ENCODE data around the gene C1QTNF7. TPM values are rescaled to one million over a fixed set of nuclear protein-coding genes. Genes with fewer than 3 reads are reported as not detected.

Gene C1QTNF7
- total and polyA plus RNA-seq, 2 donors: 0.61 to 0.94 TPM

- no peak overlapping the region for H3K4me3 ChIP-seq (ENCODE audit: low read length in 2 of 2)
Measured at GRCh38 chr4:15459706-15460105, 31.9 kb downstream of the C1QTNF7 start.

GRCh38 chr4:15466596-15466995 is 38.8 kb downstream of the C1QTNF7 start:
- Histone ChIP-seq H3K9me3 (ENCODE audit: control insufficient read depth in 2 of 2, insufficient read depth in 1 of 2, low read length in 1 of 2) (no peaks in the 10 kb centered on the region), H3K27ac (ENCODE audit: low read depth in 1 of 2, low read length in 1 of 2) (no peak overlapping the region), H3K36me3 (ENCODE audit: control insufficient read depth in 2 of 2, insufficient read depth in 2 of 2, low read length in 1 of 2) (no peaks in the 10 kb centered on the region), H3K4me1 (ENCODE audit: control insufficient read depth in 2 of 2, insufficient read depth in 2 of 2, low read length in 2 of 2) (peaks cover 0 to 7% of the 10 kb centered on the region in 2 donors), H3K4me3 (ENCODE audit: low read length in 2 of 2) (no peak overlapping the region), H3K27me3 (ENCODE audit: control insufficient read depth in 2 of 2, insufficient read depth in 1 of 2, low read length in 1 of 2) (no peaks in the 10 kb centered on the region)
- no peak for DNase-seq (ENCODE audit: low read depth in 6 of 9, low spot score in 9 of 9)
- 97% methylated on average over 1 of the region's 1 CpG for WGBS

More at GRCh38 chr4:15459706-15460105, 31.9 kb downstream of the C1QTNF7 start:
- H3K27me3 ChIP-seq (ENCODE audit: control insufficient read depth in 2 of 2, insufficient read depth in 1 of 2, low read length in 1 of 2): no peaks in the 10 kb centered on the region
- no peaks in the 10 kb centered on the region for H3K36me3 ChIP-seq (ENCODE audit: control insufficient read depth in 2 of 2, insufficient read depth in 2 of 2, low read length in 1 of 2)
- H3K9me3 ChIP-seq (ENCODE audit: control insufficient read depth in 2 of 2, insufficient read depth in 1 of 2, low read length in 1 of 2): no peaks in the 10 kb centered on the region
- H3K4me1 ChIP-seq (ENCODE audit: control insufficient read depth in 2 of 2, insufficient read depth in 2 of 2, low read length in 2 of 2): peaks cover 0 to 4% of the 10 kb centered on the region in 2 donors
- DNase-seq (ENCODE audit: low read depth in 6 of 9, low spot score in 9 of 9): no peak
- no peak overlapping the region for H3K27ac ChIP-seq (ENCODE audit: low read depth in 1 of 2, low read length in 1 of 2)

DNA sequence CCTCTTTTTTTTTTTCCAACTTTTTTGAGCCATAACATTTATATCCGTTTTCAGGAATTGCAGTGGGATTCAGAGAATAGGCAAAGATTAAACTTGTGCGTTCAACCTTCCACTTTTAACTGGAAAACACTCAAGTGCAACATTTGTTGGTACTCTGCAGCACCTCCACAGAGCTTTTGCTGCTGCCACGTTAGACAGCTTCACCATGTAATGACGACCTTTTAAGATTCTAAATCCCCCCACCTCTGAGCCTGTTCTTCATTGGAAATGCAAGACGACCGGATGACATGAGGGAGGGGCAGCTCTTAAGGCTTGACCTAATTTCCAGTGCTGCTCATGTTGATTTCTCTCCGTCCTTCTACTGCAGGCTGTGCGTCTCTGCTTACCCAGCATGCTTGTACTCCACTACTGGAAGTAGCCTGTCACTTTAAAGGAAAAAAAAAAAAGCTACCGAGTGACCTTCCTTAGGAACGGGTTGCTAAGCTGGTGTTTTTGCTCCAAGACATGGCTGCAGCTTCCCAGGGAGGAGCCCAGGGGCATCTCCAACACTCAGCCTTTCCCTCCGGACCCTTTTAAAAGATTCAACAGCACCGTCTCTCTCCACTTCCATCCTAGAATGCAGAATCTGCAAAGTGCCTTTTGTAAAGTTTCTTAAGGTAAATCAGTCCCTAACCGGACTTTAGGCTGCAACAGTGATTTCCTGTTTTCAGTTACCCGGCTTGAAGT is 41.7 kb downstream of the C1QTNF7 start, which contains the start of gene CC2D2A:
Gene CC2D2A (plus strand): TSS at position 481 of the 726 bp plus-strand sequence. CDS start 6,051 bp downstream, outside the sequence.
- H3K4me3 ChIP-seq (ENCODE audit: low read length in 2 of 2): peak within 1 kb of the TSS in 1 of 2 donors; percentile 29
- WGBS: 21% methylated on average over 14 of the region's 14 CpGs
- no peak within 1 kb of the TSS for H3K27ac ChIP-seq (ENCODE audit: low read depth in 1 of 2, low read length in 1 of 2)
- H3K4me1 ChIP-seq (ENCODE audit: control insufficient read depth in 2 of 2, insufficient read depth in 2 of 2, low read length in 2 of 2): peaks cover 0 to 7% of the 10 kb centered on the region in 2 donors
- DNase-seq (ENCODE audit: low read depth in 6 of 9, low spot score in 9 of 9): peak in 2 of 9 donors; percentile 30 to 53
- H3K27me3 ChIP-seq (ENCODE audit: control insufficient read depth in 2 of 2, insufficient read depth in 1 of 2, low read length in 1 of 2): no peaks in the 10 kb centered on the region
- no peaks in the 10 kb centered on the region for H3K36me3 ChIP-seq (ENCODE audit: control insufficient read depth in 2 of 2, insufficient read depth in 2 of 2, low read length in 1 of 2)
- H3K9me3 ChIP-seq (ENCODE audit: control insufficient read depth in 2 of 2, insufficient read depth in 1 of 2, low read length in 1 of 2): no peaks in the 10 kb centered on the region

DNA sequence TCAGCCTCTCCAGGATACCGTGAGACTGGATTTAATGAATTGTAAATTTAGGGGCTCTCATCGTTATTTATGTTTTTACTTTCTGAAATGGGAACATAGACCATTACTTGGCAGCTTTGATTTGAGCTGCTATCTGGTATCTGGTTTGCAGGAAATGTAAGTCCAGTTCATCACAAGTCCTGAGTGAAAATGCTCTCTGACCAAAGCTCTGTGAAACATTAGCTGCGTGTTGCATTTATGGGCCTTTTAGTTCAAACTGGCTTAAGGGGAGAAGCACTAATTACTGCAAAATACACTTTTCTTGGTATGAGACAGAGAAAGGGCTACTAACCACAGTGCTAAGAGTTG is 42.3 kb downstream of the C1QTNF7 start:
- Histone ChIP-seq H3K27me3 (ENCODE audit: control insufficient read depth in 2 of 2, insufficient read depth in 1 of 2, low read length in 1 of 2) (no peaks in the 10 kb centered on the region), H3K9me3 (ENCODE audit: control insufficient read depth in 2 of 2, insufficient read depth in 1 of 2, low read length in 1 of 2) (no peaks in the 10 kb centered on the region), H3K36me3 (ENCODE audit: control insufficient read depth in 2 of 2, insufficient read depth in 2 of 2, low read length in 1 of 2) (no peaks in the 10 kb centered on the region), H3K4me1 (ENCODE audit: control insufficient read depth in 2 of 2, insufficient read depth in 2 of 2, low read length in 2 of 2) (peaks cover 0 to 7% of the 10 kb centered on the region in 2 donors), H3K27ac (ENCODE audit: low read depth in 1 of 2, low read length in 1 of 2) (no peak overlapping the region), H3K4me3 (ENCODE audit: low read length in 2 of 2) (peak overlapping the region in 1 of 2 donors; percentile 29)
- no peak for DNase-seq (ENCODE audit: low read depth in 6 of 9, low spot score in 9 of 9)
- WGBS: 22% methylated on average over 3 of the region's 3 CpGs

DNA sequence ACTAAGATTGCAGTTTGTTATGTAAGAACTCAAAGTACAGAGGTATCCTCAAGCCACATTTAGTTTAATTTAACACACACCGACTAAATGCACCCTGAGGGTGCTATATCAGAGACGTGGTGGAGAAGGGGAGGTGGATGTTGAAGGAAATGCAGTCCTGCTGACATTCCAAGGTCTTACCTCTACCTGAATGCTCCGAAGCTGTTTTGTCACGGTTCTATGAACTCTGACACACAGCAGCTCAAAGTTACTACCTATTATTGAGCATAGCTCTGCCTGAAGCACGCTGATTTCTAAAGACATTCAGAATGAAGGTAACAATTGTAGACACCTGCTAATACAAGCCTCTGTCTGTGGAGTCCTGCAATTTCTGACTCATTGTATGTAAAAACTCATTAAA is 48.6 kb downstream of the C1QTNF7 start:
- Histone ChIP-seq H3K4me3 (ENCODE audit: low read length in 2 of 2) (no peak overlapping the region), H3K36me3 (ENCODE audit: control insufficient read depth in 2 of 2, insufficient read depth in 2 of 2, low read length in 1 of 2) (no peaks in the 10 kb centered on the region), H3K4me1 (ENCODE audit: control insufficient read depth in 2 of 2, insufficient read depth in 2 of 2, low read length in 2 of 2) (peaks cover 0 to 2% of the 10 kb centered on the region in 2 donors), H3K27me3 (ENCODE audit: control insufficient read depth in 2 of 2, insufficient read depth in 1 of 2, low read length in 1 of 2) (no peaks in the 10 kb centered on the region), H3K27ac (ENCODE audit: low read depth in 1 of 2, low read length in 1 of 2) (no peak overlapping the region), H3K9me3 (ENCODE audit: control insufficient read depth in 2 of 2, insufficient read depth in 1 of 2, low read length in 1 of 2) (no peaks in the 10 kb centered on the region)
- 95% methylated on average over 5 of the region's 5 CpGs for WGBS
- no peak for DNase-seq (ENCODE audit: low read depth in 6 of 9, low spot score in 9 of 9)

- Histone ChIP-seq H3K27ac (ENCODE audit: low read depth in 1 of 2, low read length in 1 of 2) (no peak overlapping the region), H3K4me3 (ENCODE audit: low read length in 2 of 2) (no peak overlapping the region), H3K27me3 (ENCODE audit: control insufficient read depth in 2 of 2, insufficient read depth in 1 of 2, low read length in 1 of 2) (no peaks in the 10 kb centered on the region), H3K4me1 (ENCODE audit: control insufficient read depth in 2 of 2, insufficient read depth in 2 of 2, low read length in 2 of 2) (peaks cover 0 to 2% of the 10 kb centered on the region in 2 donors), H3K36me3 (ENCODE audit: control insufficient read depth in 2 of 2, insufficient read depth in 2 of 2, low read length in 1 of 2) (no peaks in the 10 kb centered on the region), H3K9me3 (ENCODE audit: control insufficient read depth in 2 of 2, insufficient read depth in 1 of 2, low read length in 1 of 2) (no peaks in the 10 kb centered on the region)
- 94% methylated on average over 5 of the region's 5 CpGs for WGBS
- no peak for DNase-seq (ENCODE audit: low read depth in 6 of 9, low spot score in 9 of 9)
Measured at GRCh38 chr4:15478724-15479088, 50.9 kb downstream of the C1QTNF7 start.

DNA sequence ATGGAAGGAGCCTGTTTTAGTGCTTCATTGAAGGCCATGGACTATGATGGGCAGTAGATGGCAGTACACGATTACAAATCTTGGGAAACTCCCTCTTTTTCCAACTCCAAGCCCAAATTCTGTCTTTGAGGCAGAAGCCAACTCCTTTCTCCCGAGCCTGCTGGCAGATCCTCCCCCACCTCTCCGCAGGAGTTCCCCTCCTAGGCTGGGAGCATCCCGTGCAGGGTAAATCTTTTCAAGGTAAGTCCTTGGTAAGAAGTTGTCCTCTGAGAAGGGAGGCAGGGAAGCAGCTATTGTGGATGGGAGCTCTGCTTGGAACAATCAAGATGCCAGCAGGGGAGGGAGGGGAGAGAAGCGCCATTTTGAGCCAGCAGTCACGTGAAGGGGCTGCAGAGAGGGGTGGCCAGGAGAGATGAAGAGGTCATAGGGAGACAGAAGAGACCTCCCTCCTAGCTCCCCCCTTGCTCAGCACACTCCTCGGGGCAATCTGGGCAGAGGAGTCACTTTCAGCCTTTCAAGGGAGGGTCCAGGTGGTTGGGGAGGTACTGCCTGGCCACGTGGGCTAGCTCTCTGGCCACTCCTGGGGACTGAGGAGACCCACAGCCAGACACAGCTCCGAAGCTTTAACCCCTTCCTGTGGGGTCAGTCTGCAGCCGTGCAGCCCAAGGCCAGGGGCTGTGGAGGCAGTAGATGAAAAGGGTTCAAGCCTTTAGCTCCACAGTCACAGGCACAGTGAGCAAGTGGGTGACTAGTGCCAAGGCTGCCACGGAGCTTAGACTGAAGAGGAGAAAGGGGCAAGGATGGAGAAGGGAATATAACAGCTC is 51.5 kb downstream of the C1QTNF7 start:
- no peaks in the 10 kb centered on the region for H3K27me3 ChIP-seq (ENCODE audit: control insufficient read depth in 2 of 2, insufficient read depth in 1 of 2, low read length in 1 of 2)
- H3K27ac ChIP-seq (ENCODE audit: low read depth in 1 of 2, low read length in 1 of 2): peak overlapping the region in 1 of 2 donors; percentile 58
- H3K36me3 ChIP-seq (ENCODE audit: control insufficient read depth in 2 of 2, insufficient read depth in 2 of 2, low read length in 1 of 2): no peaks in the 10 kb centered on the region
- H3K9me3 ChIP-seq (ENCODE audit: control insufficient read depth in 2 of 2, insufficient read depth in 1 of 2, low read length in 1 of 2): no peaks in the 10 kb centered on the region
- H3K4me3 ChIP-seq (ENCODE audit: low read length in 2 of 2): peak overlapping the region in 1 of 2 donors; percentile 23
- DNase-seq (ENCODE audit: low read depth in 6 of 9, low spot score in 9 of 9): peak in 5 of 9 donors; percentile 23 to 60 (median 29)
- peaks cover 0 to 2% of the 10 kb centered on the region in 2 donors for H3K4me1 ChIP-seq (ENCODE audit: control insufficient read depth in 2 of 2, insufficient read depth in 2 of 2, low read length in 2 of 2)
- 83% methylated on average over 11 of the region's 11 CpGs for WGBS

DNA sequence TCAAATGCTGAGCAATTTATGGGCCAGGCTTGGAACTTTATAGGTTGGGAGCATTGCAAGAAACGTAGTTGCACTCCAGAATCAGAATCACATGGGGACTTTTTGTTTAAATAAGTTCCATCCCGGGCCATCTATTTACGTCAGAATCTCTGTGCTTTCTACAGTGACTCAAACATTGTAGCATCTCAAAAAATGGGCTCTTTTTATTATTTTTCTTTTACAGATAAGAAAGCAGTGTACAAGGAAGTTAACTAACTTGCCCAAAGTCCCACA is 52.0 kb downstream of the C1QTNF7 start:
- WGBS: 87% methylated on average over 3 of the region's 3 CpGs
- H3K36me3 ChIP-seq (ENCODE audit: control insufficient read depth in 2 of 2, insufficient read depth in 2 of 2, low read length in 1 of 2): no peaks in the 10 kb centered on the region
- no peaks in the 10 kb centered on the region for H3K27me3 ChIP-seq (ENCODE audit: control insufficient read depth in 2 of 2, insufficient read depth in 1 of 2, low read length in 1 of 2)
- H3K27ac ChIP-seq (ENCODE audit: low read depth in 1 of 2, low read length in 1 of 2): no peak overlapping the region
- peak overlapping the region in 1 of 2 donors; percentile 23 for H3K4me3 ChIP-seq (ENCODE audit: low read length in 2 of 2)
- no peak for DNase-seq (ENCODE audit: low read depth in 6 of 9, low spot score in 9 of 9)
- H3K9me3 ChIP-seq (ENCODE audit: control insufficient read depth in 2 of 2, insufficient read depth in 1 of 2, low read length in 1 of 2): no peaks in the 10 kb centered on the region
- H3K4me1 ChIP-seq (ENCODE audit: control insufficient read depth in 2 of 2, insufficient read depth in 2 of 2, low read length in 2 of 2): peaks cover 0 to 2% of the 10 kb centered on the region in 2 donors

- H3K27me3 ChIP-seq (ENCODE audit: control insufficient read depth in 2 of 2, insufficient read depth in 1 of 2, low read length in 1 of 2): no peaks in the 10 kb centered on the region
Measured at GRCh38 chr4:15481961-15482745, 54.3 kb downstream of the C1QTNF7 start.

More at GRCh38 chr4:15481961-15482745, 54.3 kb downstream of the C1QTNF7 start:
- Histone ChIP-seq H3K4me3 (ENCODE audit: low read length in 2 of 2) (no peak overlapping the region), H3K27ac (ENCODE audit: low read depth in 1 of 2, low read length in 1 of 2) (no peak overlapping the region), H3K9me3 (ENCODE audit: control insufficient read depth in 2 of 2, insufficient read depth in 1 of 2, low read length in 1 of 2) (no peaks in the 10 kb centered on the region), H3K36me3 (ENCODE audit: control insufficient read depth in 2 of 2, insufficient read depth in 2 of 2, low read length in 1 of 2) (no peaks in the 10 kb centered on the region), H3K4me1 (ENCODE audit: control insufficient read depth in 2 of 2, insufficient read depth in 2 of 2, low read length in 2 of 2) (peaks cover 0 to 2% of the 10 kb centered on the region in 2 donors)
- 96% methylated on average over 2 of the region's 2 CpGs for WGBS
- DNase-seq (ENCODE audit: low read depth in 6 of 9, low spot score in 9 of 9): no peak

Data from thymus (tissue), 11 donors.